Measurements from ENCODE around the gene AIG1. TPM values are rescaled to one million over a fixed set of nuclear protein-coding genes. Genes with fewer than 3 reads are reported as not detected.

AIG1 gene
- total RNA-seq, 1 donor from 2014 or later = 37.1 TPM

DNA sequence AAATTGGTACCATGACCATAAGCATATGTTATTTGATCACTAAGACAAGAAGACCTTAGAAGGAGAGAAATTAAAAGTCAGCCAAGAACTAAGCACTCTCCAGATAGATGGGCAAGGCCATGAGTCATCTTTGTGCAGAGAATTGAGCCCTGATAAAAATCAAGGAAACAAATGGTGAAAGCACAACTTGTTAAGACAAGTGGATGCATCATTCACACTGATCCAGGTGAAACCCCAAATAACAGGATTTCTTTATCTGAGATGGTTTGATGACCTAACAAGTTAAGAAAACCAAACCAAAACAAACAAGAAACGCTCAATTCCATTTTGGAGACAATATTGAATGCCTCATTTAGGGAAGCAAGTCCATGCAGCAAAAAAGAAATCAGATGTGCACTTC, 268.2 kb downstream of the AIG1 start:
- H3K4me3 ChIP-seq = no peak overlapping the region
- H3K36me3 ChIP-seq = no peaks in the 10 kb centered on the region
- H3K4me3 Mint-ChIP-seq = no peak overlapping the region
- no peak overlapping the region for H3K9ac ChIP-seq
- no peak for DNase-seq (ENCODE audit: low spot score)
- H3K27ac ChIP-seq = no peak overlapping the region
- H3K27me3 ChIP-seq = no peaks in the 10 kb centered on the region
- no peak overlapping the region for H2AFZ ChIP-seq (replicated peaks)
- no peaks in the 10 kb centered on the region for H4K20me1 ChIP-seq (ENCODE audit: low read depth)
- no peaks in the 10 kb centered on the region for H3K9me3 ChIP-seq (ENCODE audit: low read depth)
- no peaks in the 10 kb centered on the region for H3K36me3 Mint-ChIP-seq
- H3K27ac Mint-ChIP-seq = no peak overlapping the region
- H3K27me3 Mint-ChIP-seq (ENCODE audit: insufficient read depth, low read depth) = no peaks in the 10 kb centered on the region
- no peaks in the 10 kb centered on the region for H3K9me3 Mint-ChIP-seq
- peaks cover 6% of the 10 kb centered on the region for H3K4me1 Mint-ChIP-seq
- no peak overlapping the region for H3K4me2 ChIP-seq
- H3K4me1 ChIP-seq = no peaks in the 10 kb centered on the region
- no peaks in the 10 kb centered on the region for H3F3A ChIP-seq (ENCODE audit: low read depth)
- H3K79me2 ChIP-seq (ENCODE audit: low read depth) = no peaks in the 10 kb centered on the region
- TF ChIP-seq, protein P1, sequence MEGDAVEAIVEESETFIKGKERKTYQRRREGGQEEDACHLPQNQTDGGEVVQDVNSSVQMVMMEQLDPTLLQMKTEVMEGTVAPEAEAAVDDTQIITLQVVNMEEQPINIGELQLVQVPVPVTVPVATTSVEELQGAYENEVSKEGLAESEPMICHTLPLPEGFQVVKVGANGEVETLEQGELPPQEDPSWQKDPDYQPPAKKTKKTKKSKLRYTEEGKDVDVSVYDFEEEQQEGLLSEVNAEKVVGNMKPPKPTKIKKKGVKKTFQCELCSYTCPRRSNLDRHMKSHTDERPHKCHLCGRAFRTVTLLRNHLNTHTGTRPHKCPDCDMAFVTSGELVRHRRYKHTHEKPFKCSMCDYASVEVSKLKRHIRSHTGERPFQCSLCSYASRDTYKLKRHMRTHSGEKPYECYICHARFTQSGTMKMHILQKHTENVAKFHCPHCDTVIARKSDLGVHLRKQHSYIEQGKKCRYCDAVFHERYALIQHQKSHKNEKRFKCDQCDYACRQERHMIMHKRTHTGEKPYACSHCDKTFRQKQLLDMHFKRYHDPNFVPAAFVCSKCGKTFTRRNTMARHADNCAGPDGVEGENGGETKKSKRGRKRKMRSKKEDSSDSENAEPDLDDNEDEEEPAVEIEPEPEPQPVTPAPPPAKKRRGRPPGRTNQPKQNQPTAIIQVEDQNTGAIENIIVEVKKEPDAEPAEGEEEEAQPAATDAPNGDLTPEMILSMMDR (IDR thresholded peaks at IDR 0.05) = no peak
- TF ChIP-seq EZH2phosphoT487 (IDR thresholded peaks at IDR 0.05) = no peak
- no peak for TF ChIP-seq EZH2 (IDR thresholded peaks at IDR 0.05)

DNA sequence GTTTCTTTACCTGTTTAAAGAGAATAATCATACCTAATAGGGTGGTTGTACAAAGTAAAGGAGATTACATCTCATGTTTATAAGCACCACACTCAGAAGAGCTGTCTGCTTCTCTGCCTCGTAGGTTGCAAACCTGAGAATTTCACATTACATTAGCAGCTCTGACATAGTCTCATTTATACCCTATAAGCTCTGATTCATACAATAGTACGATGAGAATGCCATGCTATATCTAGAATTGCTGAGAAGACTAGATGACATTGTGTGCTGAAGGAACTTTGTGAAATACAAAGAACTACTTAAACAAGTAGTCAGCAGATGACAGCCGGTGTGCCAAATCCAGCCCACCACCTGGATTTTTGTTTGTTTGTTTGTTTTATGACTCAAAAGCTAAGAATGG, 268.6 kb downstream of the AIG1 start:
- H3K36me3 Mint-ChIP-seq = no peaks in the 10 kb centered on the region
- H3K4me3 Mint-ChIP-seq = no peak overlapping the region
- peaks cover 10% of the 10 kb centered on the region for H3K4me1 Mint-ChIP-seq

DNA sequence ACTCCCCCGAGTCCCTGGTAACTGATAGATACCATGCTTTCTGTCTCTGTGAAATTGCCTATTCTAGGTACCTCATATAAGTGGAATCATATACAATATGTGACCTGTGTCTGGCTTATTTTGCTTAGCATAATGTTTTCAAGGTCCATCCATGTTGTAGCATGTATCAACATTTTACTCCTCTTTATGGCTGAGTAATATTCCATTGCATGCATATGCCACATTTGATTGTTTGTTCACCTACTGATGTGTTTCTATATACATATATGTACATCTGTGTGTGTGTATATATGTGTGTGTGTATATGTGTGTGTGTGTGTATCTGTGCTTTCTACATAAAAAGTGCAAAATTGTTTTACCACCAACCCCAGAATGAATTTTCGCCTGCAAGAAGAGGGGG, 270.7 kb downstream of the AIG1 start:
- no peaks in the 10 kb centered on the region for H3K9me3 Mint-ChIP-seq
- DNase-seq (ENCODE audit: low spot score) = no peak
- no peak overlapping the region for H3K27ac ChIP-seq
- peaks cover 15% of the 10 kb centered on the region for H3K4me1 Mint-ChIP-seq
- H4K20me1 ChIP-seq (ENCODE audit: low read depth) = no peaks in the 10 kb centered on the region
- no peaks in the 10 kb centered on the region for H3K36me3 ChIP-seq
- no peak overlapping the region for H3K4me2 ChIP-seq
- no peaks in the 10 kb centered on the region for H3K9me3 ChIP-seq (ENCODE audit: low read depth)
- no peaks in the 10 kb centered on the region for H3K27me3 Mint-ChIP-seq (ENCODE audit: insufficient read depth, low read depth)
- H3K27ac Mint-ChIP-seq = no peak overlapping the region
- no peak overlapping the region for H3K9ac ChIP-seq
- H3K79me2 ChIP-seq (ENCODE audit: low read depth) = no peaks in the 10 kb centered on the region
- no peaks in the 10 kb centered on the region for H3F3A ChIP-seq (ENCODE audit: low read depth)
- H3K36me3 Mint-ChIP-seq = peaks cover 2% of the 10 kb centered on the region
- no peaks in the 10 kb centered on the region for H3K4me1 ChIP-seq
- H3K27me3 ChIP-seq = no peaks in the 10 kb centered on the region
- no peak overlapping the region for H3K4me3 Mint-ChIP-seq
- no peak overlapping the region for H2AFZ ChIP-seq (replicated peaks)
- no peak overlapping the region for H3K4me3 ChIP-seq
- TF ChIP-seq, protein P1 (IDR thresholded peaks at IDR 0.05) = no peak
- TF ChIP-seq EZH2phosphoT487 (IDR thresholded peaks at IDR 0.05) (no peak), EZH2 (IDR thresholded peaks at IDR 0.05) (no peak)

More for the DNA sequence above, 268.6 kb downstream of the AIG1 start:
- Histone ChIP-seq H2AFZ (replicated peaks) (no peak overlapping the region), H3K4me2 (no peak overlapping the region), H3K9me3 (ENCODE audit: low read depth) (no peaks in the 10 kb centered on the region), H3K27ac (no peak overlapping the region), H3K27me3 (no peaks in the 10 kb centered on the region), H3K79me2 (ENCODE audit: low read depth) (no peaks in the 10 kb centered on the region), H3K4me1 (no peaks in the 10 kb centered on the region), H3K4me3 (no peak overlapping the region), H3K36me3 (no peaks in the 10 kb centered on the region), H3F3A (ENCODE audit: low read depth) (no peaks in the 10 kb centered on the region), H4K20me1 (ENCODE audit: low read depth) (no peaks in the 10 kb centered on the region), H3K9ac (no peak overlapping the region)
- Mint-ChIP-seq H3K27ac (no peak overlapping the region), H3K9me3 (no peaks in the 10 kb centered on the region), H3K27me3 (ENCODE audit: insufficient read depth, low read depth) (no peaks in the 10 kb centered on the region)
- no peak for DNase-seq (ENCODE audit: low spot score)
- TF ChIP-seq EZH2 (IDR thresholded peaks at IDR 0.05) (no peak), EZH2phosphoT487 (IDR thresholded peaks at IDR 0.05) (no peak)
- TF ChIP-seq, protein P1 (IDR thresholded peaks at IDR 0.05) = no peak
